ENCODE results near the gene JAZF1. TPM values are rescaled to one million over a fixed set of nuclear protein-coding genes. Genes with fewer than 3 reads are reported as not detected.

Gene JAZF1
- total RNA-seq, 4 donors from 2014 or later: 27.8 to 36.5 (median 30.5) TPM

DNA sequence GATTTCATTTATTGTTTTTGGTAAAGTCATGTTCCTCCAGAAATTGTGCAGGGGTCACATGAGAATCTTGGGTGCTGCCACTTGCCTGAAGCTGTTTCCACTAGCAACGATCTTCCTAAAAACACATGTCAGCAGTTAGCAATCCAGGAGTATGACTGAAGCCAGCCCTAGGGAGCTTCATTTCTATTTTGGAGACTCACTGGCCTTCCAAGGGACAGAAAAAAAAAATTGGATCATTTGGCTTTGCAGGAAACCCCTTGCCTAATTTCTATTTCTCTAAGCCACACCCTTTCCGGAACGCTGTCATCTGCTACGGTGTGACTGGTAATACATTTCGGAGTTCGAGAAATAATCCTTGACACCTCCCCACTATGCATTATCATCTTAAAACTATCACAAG lies 236.0 kb downstream of the JAZF1 start:
- TF ChIP-seq POLR2A (IDR thresholded peaks at IDR 0.05): no peak
- no peak for TF ChIP-seq EP300 (IDR thresholded peaks at IDR 0.05)
- TF ChIP-seq POLR2AphosphoS5 (IDR thresholded peaks at IDR 0.05): peak; percentile 7
- TF ChIP-seq, protein P1, sequence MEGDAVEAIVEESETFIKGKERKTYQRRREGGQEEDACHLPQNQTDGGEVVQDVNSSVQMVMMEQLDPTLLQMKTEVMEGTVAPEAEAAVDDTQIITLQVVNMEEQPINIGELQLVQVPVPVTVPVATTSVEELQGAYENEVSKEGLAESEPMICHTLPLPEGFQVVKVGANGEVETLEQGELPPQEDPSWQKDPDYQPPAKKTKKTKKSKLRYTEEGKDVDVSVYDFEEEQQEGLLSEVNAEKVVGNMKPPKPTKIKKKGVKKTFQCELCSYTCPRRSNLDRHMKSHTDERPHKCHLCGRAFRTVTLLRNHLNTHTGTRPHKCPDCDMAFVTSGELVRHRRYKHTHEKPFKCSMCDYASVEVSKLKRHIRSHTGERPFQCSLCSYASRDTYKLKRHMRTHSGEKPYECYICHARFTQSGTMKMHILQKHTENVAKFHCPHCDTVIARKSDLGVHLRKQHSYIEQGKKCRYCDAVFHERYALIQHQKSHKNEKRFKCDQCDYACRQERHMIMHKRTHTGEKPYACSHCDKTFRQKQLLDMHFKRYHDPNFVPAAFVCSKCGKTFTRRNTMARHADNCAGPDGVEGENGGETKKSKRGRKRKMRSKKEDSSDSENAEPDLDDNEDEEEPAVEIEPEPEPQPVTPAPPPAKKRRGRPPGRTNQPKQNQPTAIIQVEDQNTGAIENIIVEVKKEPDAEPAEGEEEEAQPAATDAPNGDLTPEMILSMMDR (IDR thresholded peaks at IDR 0.05): no peak
- Histone ChIP-seq H3K4me3 (no peak overlapping the region), H3K9me3 (no peaks in the 10 kb centered on the region), H3K4me1 (peaks cover 0 to 28% (median 4%) of the 10 kb centered on the region in 3 donors), H3K27ac (no peak overlapping the region), H3K27me3 (no peaks in the 10 kb centered on the region), H3K36me3 (peaks cover 0 to 8% of the 10 kb centered on the region in 2 donors)
- peak; percentile 82 for ATAC-seq
- WGBS, 2 donors (ENCODE audit: low coverage in 1 of 2): 56 to 94% methylated on average over 3 of the region's 6 CpGs

DNA sequence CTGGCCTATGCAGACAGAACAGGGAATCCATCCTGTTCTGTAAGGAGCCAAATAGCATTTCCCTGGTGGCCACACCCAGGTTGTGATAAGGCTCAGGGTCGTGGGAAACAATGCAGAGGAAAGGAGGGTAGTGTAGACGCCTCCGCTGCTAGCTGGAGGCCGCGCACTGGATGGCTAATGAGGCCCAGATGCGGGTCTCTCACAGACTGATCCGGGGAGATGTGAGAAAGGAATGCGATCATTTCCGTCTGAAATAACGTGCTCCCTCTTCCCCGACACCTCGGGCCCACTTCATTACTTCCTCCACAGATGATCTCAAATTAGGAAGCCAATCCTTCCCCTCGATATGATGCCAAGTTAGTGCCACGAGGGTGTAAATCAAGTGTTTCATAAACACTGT lies 237.4 kb downstream of the JAZF1 start:
- Histone ChIP-seq H3K9me3 (no peaks in the 10 kb centered on the region), H3K4me1 (peaks cover 0 to 27% (median 0%) of the 10 kb centered on the region in 3 donors), H3K27me3 (no peaks in the 10 kb centered on the region), H3K36me3 (peaks cover 0 to 13% of the 10 kb centered on the region in 2 donors), H3K27ac (no peak overlapping the region), H3K4me3 (no peak overlapping the region)
- WGBS, 2 donors (ENCODE audit: low coverage in 1 of 2): 88% methylated on average over 8 of the region's 14 CpGs; no CpG with 5 or more reads in 1 of the 2 donors
- TF ChIP-seq, protein P1 (IDR thresholded peaks at IDR 0.05): no peak
- TF ChIP-seq POLR2A (IDR thresholded peaks at IDR 0.05) (no peak), POLR2AphosphoS5 (IDR thresholded peaks at IDR 0.05) (no peak), EP300 (IDR thresholded peaks at IDR 0.05) (no peak)
- ATAC-seq: no peak

DNA sequence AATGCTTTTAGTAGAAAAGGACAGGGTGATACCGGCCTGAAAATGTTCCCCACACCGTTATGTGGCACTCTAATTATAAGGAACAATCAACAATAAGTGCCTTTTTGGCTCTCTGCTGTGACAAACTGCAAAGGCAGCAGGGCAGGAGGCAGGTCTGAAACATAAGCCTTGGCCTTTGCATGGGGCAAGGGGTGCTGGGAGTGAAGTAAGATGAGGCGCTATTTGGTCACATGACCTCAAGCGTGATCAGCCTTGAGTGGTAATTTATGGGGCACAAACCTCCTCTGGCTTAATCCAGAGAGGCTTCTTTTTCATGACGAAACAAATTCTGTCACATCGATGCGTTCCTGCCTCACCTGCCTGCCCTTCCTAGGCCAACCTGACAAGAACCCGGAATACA lies 237.9 kb downstream of the JAZF1 start:
- H3K27me3 ChIP-seq: no peaks in the 10 kb centered on the region
- TF ChIP-seq, protein P1 (IDR thresholded peaks at IDR 0.05): no peak
- TF ChIP-seq POLR2AphosphoS5 (IDR thresholded peaks at IDR 0.05): no peak
- no peak for TF ChIP-seq POLR2A (IDR thresholded peaks at IDR 0.05)
- no peak for TF ChIP-seq EP300 (IDR thresholded peaks at IDR 0.05)
- H3K4me1 ChIP-seq: peaks cover 0 to 21% (median 0%) of the 10 kb centered on the region in 3 donors
- peaks cover 0 to 13% of the 10 kb centered on the region in 2 donors for H3K36me3 ChIP-seq
- no peak overlapping the region for H3K4me3 ChIP-seq
- 86 to 97% methylated on average over 2 to 8 of the region's 8 CpGs for WGBS, 2 donors (ENCODE audit: low coverage in 1 of 2)
- no peak for ATAC-seq
- no peaks in the 10 kb centered on the region for H3K9me3 ChIP-seq
- no peak overlapping the region for H3K27ac ChIP-seq

GRCh38 chr7:27941522-27941921 lies 239.1 kb downstream of the JAZF1 start:
- peaks cover 0 to 13% of the 10 kb centered on the region in 2 donors for H3K36me3 ChIP-seq
- TF ChIP-seq POLR2A (IDR thresholded peaks at IDR 0.05): no peak
- TF ChIP-seq, protein P1 (IDR thresholded peaks at IDR 0.05): no peak
- no peak for TF ChIP-seq POLR2AphosphoS5 (IDR thresholded peaks at IDR 0.05)
- no peak for TF ChIP-seq EP300 (IDR thresholded peaks at IDR 0.05)
- no peaks in the 10 kb centered on the region for H3K27me3 ChIP-seq
- ATAC-seq: no peak
- H3K4me1 ChIP-seq: peaks cover 0 to 11% (median 0%) of the 10 kb centered on the region in 3 donors
- 0 to 33% methylated on average over 1 of the region's 2 CpGs for WGBS, 2 donors (ENCODE audit: low coverage in 1 of 2)
- H3K4me3 ChIP-seq: no peak overlapping the region
- H3K27ac ChIP-seq: no peak overlapping the region
- no peaks in the 10 kb centered on the region for H3K9me3 ChIP-seq

DNA sequence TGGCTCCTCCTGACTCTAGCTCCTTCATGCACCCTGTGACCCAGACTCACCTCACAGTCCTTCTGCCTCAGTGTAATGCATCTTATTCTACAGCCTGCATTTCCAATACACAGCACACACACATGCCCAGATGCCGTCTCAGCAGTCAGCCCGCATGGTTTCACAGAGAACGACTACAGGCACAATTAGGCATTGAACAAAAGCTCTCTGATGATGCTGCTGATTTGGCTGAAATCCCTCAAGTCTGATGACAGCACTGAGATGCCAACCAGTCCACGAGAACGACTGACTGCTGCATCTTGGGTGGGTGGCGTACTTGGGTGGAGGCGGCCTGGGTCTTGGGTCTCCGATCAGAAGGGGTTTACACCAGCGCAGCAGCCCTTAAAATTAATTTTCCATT lies 240.3 kb downstream of the JAZF1 start:
- Histone ChIP-seq H3K27me3 (no peaks in the 10 kb centered on the region), H3K9me3 (no peaks in the 10 kb centered on the region), H3K36me3 (peaks cover 0 to 13% of the 10 kb centered on the region in 2 donors), H3K27ac (no peak overlapping the region), H3K4me1 (peaks cover 0 to 3% (median 0%) of the 10 kb centered on the region in 3 donors), H3K4me3 (no peak overlapping the region)
- TF ChIP-seq POLR2AphosphoS5 (IDR thresholded peaks at IDR 0.05) (no peak), EP300 (IDR thresholded peaks at IDR 0.05) (no peak), POLR2A (IDR thresholded peaks at IDR 0.05) (no peak)
- TF ChIP-seq, protein P1 (IDR thresholded peaks at IDR 0.05): no peak
- WGBS, 2 donors (ENCODE audit: low coverage in 1 of 2): 83 to 85% methylated on average over 8 to 9 of the region's 9 CpGs
- no peak for ATAC-seq

Data from gastroesophageal sphincter (tissue), 4 donors.